MCF 10A (cell line): ENCODE results near the gene CTSA. TPM values are rescaled to one million over a fixed set of nuclear protein-coding genes. Genes with fewer than 3 reads are reported as not detected.

ENCODE experiments used
- BruUV-seq: library from RNA; stranded (reverse); fragments of 400-500 nt; replicated peaks from 2 replicates; lab custom pipeline; 2021; lab: Mats Ljungman, UMichigan
- CTCF ChIA-PET: fragments of 300-600 bp; sonication (Branson Sonifier 250); formaldehyde crosslinking; extraction: SDS; loops from one replicate; lab custom pipeline; 2021; ENCODE audit warnings: antibody characterized with exemption, inconsistent platforms; lab: Yijun Ruan, JAX
- POLR2A ChIA-PET: fragments of 300-600, 350-650 bp; sonication (Branson Sonifier 250); formaldehyde crosslinking; extraction: SDS; loops from one replicate; lab custom pipeline; 2020; ENCODE audit warnings: antibody characterized with exemption, inconsistent platforms; lab: Yijun Ruan, JAX
- DNase-seq: peaks from one replicate; pipeline ENCODE4 v3.0.0-alpha.2; 2018; ENCODE audit not compliant: unreplicated experiment
- H3K27ac Mint-ChIP-seq: one replicate; pipeline ENCODE4 v1.8.0; 2022; ENCODE audit warnings: mild to moderate bottlenecking, low read depth, mixed read lengths; ENCODE audit not compliant: unreplicated experiment
- H3K27me3 Mint-ChIP-seq: one replicate; pipeline ENCODE4 v1.8.0; 2022; ENCODE audit warnings: mixed read lengths; ENCODE audit not compliant: insufficient read depth, unreplicated experiment
- H3K36me3 Mint-ChIP-seq: one replicate; pipeline ENCODE4 v1.8.0; 2022; ENCODE audit warnings: mild to moderate bottlenecking, moderate library complexity, mixed read lengths; ENCODE audit not compliant: insufficient read depth, unreplicated experiment
- H3K4me1 Mint-ChIP-seq: one replicate; pipeline ENCODE4 v1.8.0; 2022; ENCODE audit warnings: mixed read lengths; ENCODE audit not compliant: insufficient read depth, unreplicated experiment
- H3K4me3 Mint-ChIP-seq: one replicate; pipeline ENCODE4 v1.8.0; 2022; ENCODE audit warnings: mild to moderate bottlenecking, moderate library complexity, mixed read lengths; ENCODE audit not compliant: unreplicated experiment
- H3K9me3 Mint-ChIP-seq: one replicate; pipeline ENCODE4 v1.8.0; 2022; ENCODE audit warnings: mixed read lengths; ENCODE audit not compliant: unreplicated experiment
- CTCF ChIP-seq: fragments of 200-600 bp; IDR thresholded peaks from one replicate; pipeline ENCODE4 v1.8.0; 2022; ENCODE audit warnings: antibody characterized with exemption, mild to moderate bottlenecking; ENCODE audit not compliant: unreplicated experiment
- intact Hi-C: fragments of 100-400 bp; cut with micrococcal nuclease; formaldehyde crosslinking; loops from 2 replicates; pipeline ENCODE4 v1.14.1; 2022
- total RNA-seq: library from RNA; stranded (reverse); gene quantifications from 2 replicates; pipeline ENCODE4 v1.2.3, GENCODE V29; 2022

CTSA gene
- total RNA-seq, 1 experiment from 2014 or later: 25.3 TPM

DNA sequence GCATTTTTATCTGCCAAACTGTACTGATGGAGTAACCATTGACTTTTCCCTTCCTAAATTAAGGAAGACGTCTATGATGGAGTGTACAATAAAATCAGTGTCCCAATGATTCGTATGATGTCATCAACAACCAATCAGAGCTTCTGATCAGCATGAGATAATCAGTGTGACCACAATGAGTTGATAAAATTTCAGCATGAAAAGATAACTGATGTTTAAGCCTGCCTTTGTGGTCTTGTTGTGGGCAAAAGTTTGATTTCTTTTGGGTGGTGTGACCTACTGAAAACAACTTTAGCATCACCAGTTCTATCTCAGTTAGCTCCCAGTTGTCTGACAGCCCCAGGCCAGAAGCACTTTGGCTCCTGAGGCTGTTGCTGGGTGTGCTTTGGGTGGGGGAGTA lies 46.6 kb downstream of the CTSA start:
- no peak for DNase-seq
- Mint-ChIP-seq H3K27me3 (no peaks in the 10 kb centered on the region), H3K36me3 (peaks cover 36% of the 10 kb centered on the region), H3K4me1 (no peaks in the 10 kb centered on the region), H3K9me3 (no peaks in the 10 kb centered on the region), H3K4me3 (no peak overlapping the region), H3K27ac (no peak overlapping the region)
- ChIA-PET POLR2A (interaction anchor here (0.7 to 6.6 kb wide), 7 partner anchors 10 to 984 kb away, joined by 3 to 123 read pairs (median 5); partner anchors contain the start of gene ZNF335), CTCF (interaction anchor here (1.2 to 4.7 kb wide), 3 partner anchors 32 to 138 kb away, joined by 4 to 42 read pairs (median 10); no protein-coding TSS in a partner anchor)
- no TSS peak for BruUV-seq
- intact Hi-C loops: loop anchor here (10.0 kb wide), 1 partner anchor 143 kb away; the partner anchor contains the start of genes DNTTIP1 and WFDC3
- no peak for TF ChIP-seq CTCF

DNA sequence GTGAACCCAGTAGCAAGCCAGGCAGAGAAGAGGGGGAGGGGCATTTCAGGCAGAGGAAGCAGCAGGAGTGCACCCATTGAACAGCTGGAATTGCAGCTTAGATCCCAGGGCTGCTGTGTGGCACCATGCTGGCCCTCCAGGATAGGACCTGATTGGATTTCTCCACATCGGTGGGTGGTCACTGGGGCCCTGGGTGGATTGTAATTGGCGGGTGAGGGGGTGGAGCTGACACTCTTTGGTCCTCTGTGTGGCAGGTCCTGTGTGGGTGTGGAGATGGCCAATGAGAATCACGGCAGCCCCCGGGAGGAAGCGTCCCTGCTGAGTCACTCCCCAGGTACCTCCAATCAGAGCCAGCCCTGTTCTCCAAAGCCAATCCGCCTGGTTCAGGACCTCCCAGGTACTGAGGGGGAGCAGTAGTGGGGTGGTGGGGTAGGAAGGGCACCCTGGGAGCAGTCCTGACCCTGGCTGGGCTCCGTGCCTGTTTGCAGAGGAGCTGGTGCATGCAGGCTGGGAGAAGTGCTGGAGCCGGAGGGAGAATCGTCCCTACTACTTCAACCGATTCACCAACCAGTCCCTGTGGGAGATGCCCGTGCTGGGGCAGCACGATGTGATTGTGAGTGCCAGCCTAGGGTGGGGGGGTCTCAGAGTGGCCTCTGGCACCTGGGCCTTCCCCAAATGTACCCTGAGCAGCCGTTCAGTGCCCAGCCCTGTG lies 47.7 kb downstream of the CTSA start:
- no peak for DNase-seq
- Mint-ChIP-seq H3K9me3 (no peaks in the 10 kb centered on the region), H3K4me1 (peaks cover 4% of the 10 kb centered on the region), H3K27me3 (no peaks in the 10 kb centered on the region), H3K36me3 (peaks cover 44% of the 10 kb centered on the region), H3K27ac (peak overlapping the region; percentile 35), H3K4me3 (no peak overlapping the region)
- CTCF ChIA-PET: interaction anchor here (0.6 to 4.7 kb wide), 4 partner anchors 19 to 606 kb away, joined by 3 to 42 read pairs (median 4); no protein-coding TSS in a partner anchor
- BruUV-seq: no TSS peak
- no peak for TF ChIP-seq CTCF
- POLR2A ChIA-PET: interaction anchor here (4.7 to 6.6 kb wide), 2 partner anchors 10 to 33 kb away, joined by 18 to 123 read pairs; partner anchors contain the start of gene ZNF335
- intact Hi-C loops: loop anchor here (10.0 kb wide), 1 partner anchor 144 kb away; the partner anchor contains the start of genes DNTTIP1 and WFDC3

GRCh38 chr20:45940053-45940452 lies 48.9 kb downstream of the CTSA start:
- H3K4me1 Mint-ChIP-seq: peaks cover 15% of the 10 kb centered on the region
- H3K9me3 Mint-ChIP-seq: no peaks in the 10 kb centered on the region
- POLR2A ChIA-PET: interaction anchor here (1.1 to 4.7 kb wide), 3 partner anchors 9 to 31 kb away, joined by 3 to 18 read pairs (median 6); partner anchors contain the start of gene ZNF335
- H3K36me3 Mint-ChIP-seq: peaks cover 54% of the 10 kb centered on the region
- BruUV-seq: no TSS peak
- H3K27ac Mint-ChIP-seq: no peak overlapping the region
- no peaks in the 10 kb centered on the region for H3K27me3 Mint-ChIP-seq
- intact Hi-C loops: no loop called here
- no peak for TF ChIP-seq CTCF
- H3K4me3 Mint-ChIP-seq: no peak overlapping the region
- CTCF ChIA-PET: interaction anchor here (0.5 to 2.1 kb wide), 5 partner anchors 11 to 141 kb away, joined by 3 to 9 read pairs (median 4); no protein-coding TSS in a partner anchor
- no peak for DNase-seq

- Mint-ChIP-seq H3K9me3 (no peaks in the 10 kb centered on the region), H3K4me3 (no peak overlapping the region), H3K27ac (no peak overlapping the region), H3K4me1 (peaks cover 17% of the 10 kb centered on the region), H3K36me3 (peaks cover 51% of the 10 kb centered on the region), H3K27me3 (no peaks in the 10 kb centered on the region)
- BruUV-seq: no TSS peak
- no peak for DNase-seq
- POLR2A ChIA-PET: interaction anchor here (0.6 to 1.1 kb wide), 3 partner anchors 13 to 148 kb away, joined by 3 to 6 read pairs (median 3); partner anchors contain the start of gene ZNF335
- no peak for TF ChIP-seq CTCF
- intact Hi-C loops: no loop called here
- CTCF ChIA-PET: interaction anchor here (0.5 to 2.1 kb wide), 4 partner anchors 11 to 142 kb away, joined by 3 to 9 read pairs (median 4); no protein-coding TSS in a partner anchor
These were observed 49.3 kb downstream of the CTSA start for GRCh38 chr20:45940469-45940868.
